GM18499 (cell line): Measurements from ENCODE around the gene AQP2.

ENCODE experiments used
- ATAC-seq: cut with Tn5 transposase; IDR thresholded peaks from one replicate; pipeline ENCODE4 v1.9.1; 2021; ENCODE audit warnings: moderate number of reproducible peaks; ENCODE audit not compliant: insufficient read depth, unreplicated experiment

AQP2 gene

DNA sequence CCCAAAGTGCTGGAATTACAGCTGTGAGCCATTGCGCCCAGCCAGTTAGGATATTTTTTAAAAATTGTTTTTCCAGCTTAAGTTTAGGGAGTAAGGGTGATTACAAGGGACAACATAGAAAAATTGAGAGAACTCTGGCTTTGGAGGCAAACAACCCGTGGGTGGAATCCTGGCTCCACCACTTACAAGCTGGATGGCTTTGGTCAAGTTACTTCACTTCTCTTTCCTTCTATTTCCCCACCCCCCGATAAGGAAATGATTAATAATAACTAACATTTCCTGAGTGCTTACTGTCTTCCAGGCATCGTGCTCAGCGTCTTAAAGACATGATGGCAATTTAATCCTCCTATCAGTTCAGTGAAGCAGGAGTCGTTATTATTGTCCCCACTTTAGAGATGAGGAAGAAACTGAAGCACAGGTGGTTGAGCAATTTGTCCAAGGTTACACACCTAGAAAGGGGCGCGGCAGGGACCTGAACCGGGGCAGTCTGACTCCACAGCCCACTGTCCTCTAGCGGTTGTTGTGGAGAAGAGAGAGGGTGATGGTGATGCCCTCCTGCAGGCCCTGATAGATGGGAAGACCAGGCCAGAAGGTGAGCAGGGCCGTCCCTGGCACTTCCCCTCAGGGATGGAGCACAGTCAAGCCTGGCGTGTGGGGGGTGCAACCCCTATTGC, 30.2 kb upstream of the AQP2 start:
- no peak for ATAC-seq

DNA sequence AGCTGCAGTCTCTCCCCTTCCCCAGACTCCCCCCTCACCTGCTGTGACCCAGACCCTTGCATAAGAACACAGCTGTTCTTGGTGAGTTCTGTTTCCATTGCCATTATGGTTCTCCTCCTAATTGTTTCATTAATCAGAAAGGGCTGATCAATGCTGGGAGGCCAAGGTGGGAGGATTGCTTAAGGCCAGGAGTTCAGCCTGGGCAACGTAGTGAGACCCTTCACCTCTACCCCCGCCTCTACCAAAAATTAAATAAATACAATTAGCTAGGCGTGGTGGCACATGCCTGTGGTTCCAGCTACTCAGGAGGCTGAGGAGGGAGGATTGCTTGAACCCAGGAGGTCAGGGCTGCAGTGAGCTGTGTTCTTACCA, 29.6 kb upstream of the AQP2 start:
- no peak for ATAC-seq

DNA sequence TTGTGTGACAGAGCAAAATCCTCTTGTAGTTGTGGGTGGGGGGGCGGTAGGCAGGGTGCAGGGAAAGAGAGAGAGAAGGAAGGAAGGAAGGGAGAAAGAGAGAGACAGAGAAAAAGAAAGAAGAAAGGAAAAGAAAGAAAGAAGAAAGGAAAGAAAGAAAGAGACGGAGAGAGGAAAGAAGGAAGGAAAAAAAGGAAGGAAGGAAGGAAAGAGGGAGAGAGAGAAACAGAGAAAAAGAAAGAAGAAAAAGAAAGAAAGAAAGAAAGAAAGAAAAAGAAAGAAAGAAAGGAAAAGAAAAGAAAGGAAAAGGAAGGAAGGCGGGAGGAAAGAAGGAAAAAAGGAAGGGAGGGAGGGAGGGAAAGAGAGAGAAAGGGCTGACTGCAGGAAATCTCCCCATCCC, 29.2 kb upstream of the AQP2 start:
- ATAC-seq, result no peak

DNA sequence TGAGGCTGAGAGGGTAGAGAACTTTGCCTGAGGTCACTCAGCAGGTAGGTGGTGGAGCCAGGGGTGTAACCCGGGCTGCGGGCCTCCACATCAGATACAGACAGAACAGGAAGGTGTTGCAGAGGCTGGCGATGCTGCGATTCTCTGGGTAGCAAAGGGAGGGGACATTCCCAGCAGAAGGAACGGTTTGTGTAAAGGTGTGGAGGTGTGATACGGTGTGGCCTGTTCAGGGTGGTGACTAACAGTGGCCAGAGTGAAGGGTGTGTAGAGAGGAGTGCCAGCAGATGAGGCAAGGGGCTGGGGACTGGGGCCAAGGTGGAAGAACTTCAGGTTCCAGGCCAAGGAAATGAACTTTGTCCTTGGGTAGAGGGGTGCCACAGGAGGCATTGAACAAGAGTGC, 28.6 kb upstream of the AQP2 start:
- no peak for ATAC-seq

DNA sequence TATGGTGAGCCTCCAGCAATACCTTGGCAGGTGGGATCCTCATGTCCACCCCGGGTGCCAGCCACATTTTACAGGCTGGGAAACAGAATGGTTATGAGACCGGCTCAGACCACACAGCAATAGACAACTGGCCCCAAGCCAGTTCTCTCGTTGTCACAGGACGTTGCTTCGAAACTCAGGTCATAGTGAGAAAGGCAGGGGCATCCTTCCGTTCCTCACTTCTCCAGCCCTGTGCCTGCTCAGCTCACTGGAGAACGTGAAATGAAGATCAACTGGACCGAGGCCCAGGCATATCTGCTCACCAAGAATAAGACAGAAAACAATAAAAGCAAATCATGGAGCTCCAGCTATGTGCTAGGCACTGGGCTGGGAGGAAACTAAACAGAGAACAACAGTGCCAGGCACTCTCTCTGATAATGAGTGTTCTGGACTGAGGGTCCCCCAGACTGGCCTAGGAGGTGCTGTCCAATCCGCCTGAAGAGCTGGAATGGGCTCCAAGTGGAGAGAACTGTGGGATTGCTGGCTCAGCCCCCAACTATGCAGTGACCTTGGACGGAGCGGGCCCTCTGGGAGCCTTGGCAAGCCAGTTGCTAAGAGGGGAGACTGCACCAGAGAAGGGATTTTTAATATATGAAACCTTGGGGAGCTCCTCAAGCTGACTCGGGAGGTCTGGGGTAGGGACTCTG, 28.0 kb upstream of the AQP2 start:
- ATAC-seq, result no peak

DNA sequence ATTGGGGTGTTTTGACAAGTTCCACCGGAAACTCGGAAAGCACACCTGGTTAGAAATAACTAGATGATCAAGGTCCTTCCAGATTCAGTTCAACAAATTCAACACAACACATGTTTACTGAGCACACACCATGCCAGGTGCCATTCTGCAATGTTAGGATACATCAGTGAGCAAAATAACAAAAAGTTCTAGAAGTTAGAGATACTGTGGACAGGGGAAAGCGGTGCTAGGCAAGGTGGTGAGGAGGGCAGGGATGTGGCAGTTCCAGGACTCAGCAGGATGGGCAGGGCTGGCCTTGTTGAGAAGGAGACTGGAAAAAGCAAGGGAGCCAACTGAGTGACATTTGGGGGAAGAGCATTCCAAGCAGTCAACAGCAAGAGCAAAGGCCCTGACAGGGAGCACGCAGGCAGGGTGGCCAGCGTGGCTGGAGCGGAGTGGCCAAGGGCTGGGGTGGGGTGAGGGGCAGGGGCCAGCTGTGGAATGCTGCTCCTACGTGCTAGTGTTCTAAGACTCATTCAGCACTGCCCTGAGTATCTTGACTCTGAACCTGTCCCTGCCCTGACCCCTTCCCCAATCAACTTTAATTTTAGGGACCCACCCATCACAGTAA, 27.4 kb upstream of the AQP2 start:
- no peak for ATAC-seq

DNA sequence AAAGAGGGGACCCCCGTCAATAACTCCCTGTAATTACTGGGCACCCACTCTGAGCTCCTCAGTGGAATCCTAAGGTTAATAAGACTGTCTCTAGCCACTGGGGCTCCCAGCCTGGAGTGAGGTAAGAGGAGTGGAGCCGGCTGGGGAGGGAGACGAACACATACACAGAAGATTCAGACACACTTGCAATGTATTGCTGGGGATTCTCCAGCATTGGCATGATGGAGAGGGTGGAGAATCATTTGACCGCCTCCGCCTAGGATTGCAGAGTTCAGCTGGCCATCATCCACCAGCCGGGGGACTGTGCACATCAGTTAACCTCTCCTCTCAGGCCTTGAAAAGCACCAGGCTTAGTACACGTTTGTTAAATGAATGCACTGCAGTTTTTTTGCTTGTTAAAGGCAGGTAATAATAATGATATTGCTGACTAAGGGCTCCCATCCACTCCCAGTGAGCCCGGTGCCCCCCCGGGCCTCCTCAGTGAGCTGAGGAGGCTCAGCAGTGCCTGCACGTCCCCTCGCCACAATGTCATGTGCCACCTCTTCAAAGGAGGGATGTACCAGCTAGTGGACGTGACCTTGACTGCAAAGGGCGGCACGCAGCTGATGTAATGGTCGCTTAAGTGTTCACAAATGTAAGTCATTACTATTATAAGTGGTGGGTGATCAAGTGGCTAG, 26.5 kb upstream of the AQP2 start:
- no peak for ATAC-seq

DNA sequence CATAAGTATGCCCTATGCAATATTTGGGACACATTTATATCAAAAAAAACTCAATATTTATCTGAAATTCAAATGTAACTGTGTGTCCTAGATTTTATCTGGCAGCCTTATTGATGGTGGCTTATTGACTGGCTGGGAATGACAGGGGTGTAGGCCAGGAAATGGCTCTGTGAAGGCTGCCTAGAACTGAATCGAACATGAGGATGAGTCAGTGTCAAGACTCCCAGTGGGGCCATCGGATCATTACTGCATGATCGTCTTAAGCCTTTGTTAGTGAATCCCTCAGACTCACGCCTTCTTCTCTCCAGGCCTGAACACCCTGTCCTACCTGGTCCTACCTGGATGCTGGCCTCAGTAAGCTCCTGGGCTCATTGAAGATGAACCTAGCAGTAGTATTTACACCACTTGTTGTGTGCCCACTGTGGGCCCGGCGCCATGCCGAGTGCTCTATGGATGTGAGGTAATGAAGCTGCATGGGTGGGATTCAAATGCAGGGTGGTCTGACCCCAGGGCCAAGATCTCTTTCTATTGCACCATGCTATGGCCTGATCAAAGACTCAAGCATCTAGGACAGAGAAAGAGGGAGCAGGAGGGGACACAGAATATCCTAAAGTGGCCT, 25.8 kb upstream of the AQP2 start:
- ATAC-seq, result no peak

DNA sequence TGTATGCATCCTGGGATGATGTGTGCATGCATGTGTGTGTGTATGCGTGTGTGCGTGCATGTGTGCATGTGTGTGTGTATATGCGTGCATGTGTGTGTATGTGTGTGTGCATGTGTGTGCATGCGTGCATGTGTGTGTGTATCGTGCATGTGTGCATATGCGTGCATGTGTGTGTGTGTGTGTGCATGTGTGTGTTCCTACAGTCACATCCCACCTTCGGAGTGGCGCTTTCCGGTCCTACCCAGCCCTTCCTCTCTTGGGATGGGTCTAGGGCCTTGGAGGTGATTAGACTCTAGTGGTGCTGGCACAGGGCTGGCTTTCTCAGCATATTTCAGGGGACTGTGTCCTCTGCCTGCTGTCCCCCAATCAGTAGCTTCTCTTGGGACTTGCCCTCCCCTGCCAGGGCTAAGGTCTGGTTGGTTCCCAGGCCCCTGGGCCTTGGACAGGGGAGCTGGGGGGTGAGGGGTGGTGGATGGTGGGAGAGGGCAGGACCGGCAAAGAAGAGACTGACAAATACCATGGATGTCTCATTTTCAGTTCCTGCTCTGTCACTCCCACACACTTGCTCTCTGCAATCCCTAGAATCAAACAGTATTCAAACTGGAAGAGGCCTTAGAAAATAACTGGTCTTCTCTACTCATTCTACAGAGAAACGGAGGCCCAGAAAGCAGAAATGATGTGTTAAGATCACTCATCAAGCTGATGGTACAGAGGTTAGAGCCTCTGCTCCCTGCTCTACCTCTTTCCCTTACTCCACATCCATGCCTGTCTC, 24.9 kb upstream of the AQP2 start:
- ATAC-seq, result no peak

DNA sequence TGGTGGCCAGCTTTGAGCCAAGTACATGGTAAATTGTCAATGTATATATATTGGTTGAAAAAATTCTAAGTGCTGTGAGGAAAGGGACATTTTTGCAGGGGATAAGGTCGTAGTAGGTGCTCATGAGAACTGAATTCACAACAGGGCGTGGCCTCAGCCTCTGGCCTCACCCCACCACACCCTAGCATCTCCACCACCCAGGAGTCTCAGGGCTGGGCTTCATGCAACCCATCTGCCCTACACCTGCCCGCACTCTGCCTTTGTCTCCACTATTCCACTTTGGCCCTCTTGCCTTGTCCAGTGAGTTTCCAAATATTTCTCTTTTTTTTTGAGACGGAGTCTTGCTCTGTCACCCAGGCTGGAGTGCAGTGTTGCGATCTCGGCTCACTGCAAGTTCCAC, 22.1 kb upstream of the AQP2 start:
- no peak for ATAC-seq

DNA sequence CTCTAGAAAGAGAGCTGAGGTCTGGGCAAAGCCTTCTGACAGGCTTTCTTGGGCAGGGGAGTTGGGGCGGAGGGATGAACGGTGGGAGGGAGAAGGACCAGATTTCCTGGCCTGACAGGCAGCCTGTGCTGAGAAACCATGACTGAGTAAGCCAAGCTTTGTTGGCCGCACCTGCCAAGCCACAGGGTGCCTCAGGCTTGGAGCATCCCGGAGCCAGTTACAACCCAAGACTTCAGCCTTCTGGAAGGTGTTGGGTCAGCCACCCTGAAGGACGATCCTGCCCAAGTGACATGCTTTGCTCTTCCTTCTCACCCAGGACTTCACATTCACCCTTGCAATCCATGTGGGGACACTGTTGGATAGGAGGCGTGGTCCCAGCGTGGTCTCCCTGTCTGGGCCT, 21.0 kb upstream of the AQP2 start:
- ATAC-seq, result no peak

DNA sequence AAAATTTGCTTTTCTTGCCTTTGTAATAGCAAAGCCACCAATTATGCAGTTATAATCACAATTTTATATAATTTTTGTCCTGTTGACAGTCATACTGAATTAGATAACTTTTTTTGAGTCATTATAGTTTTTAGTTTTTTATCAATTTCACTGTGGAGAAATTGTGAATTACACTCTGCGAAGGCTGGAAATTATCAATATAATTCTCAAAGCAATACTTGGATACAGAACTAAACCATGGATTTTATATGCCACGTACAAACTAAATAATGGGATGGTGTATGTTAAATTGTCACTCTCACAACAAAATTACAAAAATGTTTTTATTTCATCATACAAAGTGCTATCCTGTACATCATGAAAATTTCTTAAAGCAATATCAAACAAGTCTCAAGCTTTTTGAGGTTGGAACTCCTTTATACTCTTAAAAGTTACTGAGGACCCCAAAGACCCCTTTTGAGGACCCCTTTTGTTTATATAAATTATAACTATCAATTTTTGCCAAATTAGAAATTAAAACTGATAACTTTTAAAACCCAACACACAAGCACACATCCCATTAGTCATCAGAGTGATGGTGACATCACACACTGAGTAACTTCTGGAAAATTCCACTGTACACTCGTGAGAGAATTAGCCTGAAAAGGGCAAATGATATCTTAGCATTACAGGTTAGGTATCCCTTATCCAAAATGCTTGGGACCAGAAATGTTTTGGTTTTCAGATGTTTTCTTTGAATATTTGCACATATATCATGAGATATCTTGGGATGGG, 19.8 kb upstream of the AQP2 start:
- no peak for ATAC-seq

DNA sequence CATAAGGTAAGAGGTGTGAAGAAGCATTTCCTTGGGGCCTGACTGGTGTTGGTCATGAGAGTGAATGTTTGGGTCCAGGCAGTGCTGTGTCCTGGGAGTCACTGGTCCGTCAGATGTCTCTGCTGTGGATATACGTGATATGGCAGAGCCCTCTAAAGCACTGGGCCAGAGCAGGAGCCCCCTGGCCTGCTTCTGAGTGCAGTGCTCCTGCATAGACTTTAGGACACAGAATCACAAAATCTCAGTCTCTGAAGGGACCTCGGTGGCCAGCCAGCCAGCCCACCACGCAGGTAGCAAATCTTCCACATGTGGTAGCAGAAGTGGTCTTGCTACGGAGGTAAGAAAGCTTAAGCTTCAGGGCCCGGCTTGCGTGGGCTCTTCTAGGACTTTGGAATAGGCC, 18.5 kb upstream of the AQP2 start:
- no peak for ATAC-seq

DNA sequence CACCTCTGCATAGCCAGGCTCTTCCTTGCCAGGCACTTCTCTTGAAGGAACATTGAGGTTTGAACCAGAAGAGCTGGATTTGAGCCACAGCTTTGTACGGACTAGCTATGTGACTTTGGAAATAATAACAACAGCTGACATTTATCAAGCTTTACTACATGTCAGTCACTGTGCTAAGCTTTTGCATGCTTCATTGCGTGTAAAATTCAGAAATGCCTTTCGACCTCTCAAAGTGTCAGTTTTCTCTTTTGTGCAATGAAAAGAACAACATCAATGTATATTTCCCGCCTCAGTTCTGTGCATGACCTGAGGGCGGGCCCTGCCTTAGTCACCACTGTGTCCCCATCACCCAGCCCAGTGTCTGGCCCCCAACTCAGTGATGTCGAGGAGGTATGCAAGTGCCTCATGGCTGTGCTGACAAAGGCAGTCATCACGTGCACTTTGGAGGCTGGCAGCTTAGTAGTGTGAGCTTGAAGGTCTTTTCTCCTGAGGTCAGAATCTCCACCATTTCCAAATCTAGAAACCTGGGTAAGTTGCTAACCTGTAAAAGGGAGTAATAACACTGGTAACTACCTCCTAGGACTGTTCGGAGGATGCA, 17.9 kb upstream of the AQP2 start:
- ATAC-seq, result no peak

DNA sequence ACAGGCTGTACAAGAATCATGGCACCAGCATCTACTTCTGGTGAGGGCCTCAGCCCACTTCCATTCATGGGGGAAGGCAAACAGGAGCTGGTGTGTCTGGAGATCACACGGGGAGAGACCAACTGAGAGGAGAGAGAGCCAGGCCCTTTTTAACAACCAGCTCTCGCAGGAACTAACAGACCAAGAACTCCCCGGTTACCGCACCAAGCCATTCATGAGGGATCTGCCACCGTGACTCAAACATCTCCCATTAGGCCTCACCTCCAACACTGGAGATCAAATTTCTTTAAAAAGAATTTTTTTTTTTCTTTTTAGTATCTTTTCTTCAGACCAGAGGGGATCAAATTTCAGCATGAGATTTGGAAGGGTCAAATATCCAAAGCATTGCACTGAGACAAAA, 16.7 kb upstream of the AQP2 start:
- no peak for ATAC-seq

DNA sequence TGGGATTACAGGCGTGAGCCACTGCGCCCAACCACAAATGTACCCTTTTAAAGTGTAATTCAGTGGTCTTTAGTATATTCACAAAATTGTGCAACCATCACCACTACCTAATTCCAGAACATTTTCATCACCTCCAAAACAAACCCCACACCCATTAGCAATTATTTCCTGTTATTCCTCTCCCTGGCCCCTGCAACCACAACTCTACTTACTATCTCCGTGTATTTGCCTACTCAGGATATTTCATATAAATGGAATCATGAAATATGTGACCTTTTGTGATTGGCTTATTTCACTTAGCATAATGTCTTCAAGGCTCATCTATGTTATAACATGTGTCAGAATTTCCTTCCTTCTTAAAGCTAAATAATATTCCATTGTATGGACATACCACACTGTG, 16.0 kb upstream of the AQP2 start:
- no peak for ATAC-seq

DNA sequence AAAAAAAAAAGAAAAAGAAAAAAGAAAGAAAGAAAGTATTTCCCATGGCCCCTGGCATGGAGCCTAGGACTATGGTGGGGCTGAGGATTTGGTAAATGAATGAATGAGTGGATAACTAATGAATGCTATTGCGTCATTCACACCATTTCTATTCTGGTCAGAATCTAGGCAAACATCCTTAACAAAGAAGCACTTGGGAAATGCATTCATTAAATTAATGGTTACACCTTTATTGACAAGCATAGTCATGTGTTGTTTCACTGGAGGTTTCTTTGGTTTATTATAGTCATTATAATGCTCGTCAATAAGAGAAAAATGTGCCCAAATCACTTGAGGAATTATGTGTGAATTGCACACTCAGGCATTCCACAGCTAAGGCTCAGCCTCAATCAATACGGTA, 13.6 kb upstream of the AQP2 start:
- ATAC-seq, result no peak

DNA sequence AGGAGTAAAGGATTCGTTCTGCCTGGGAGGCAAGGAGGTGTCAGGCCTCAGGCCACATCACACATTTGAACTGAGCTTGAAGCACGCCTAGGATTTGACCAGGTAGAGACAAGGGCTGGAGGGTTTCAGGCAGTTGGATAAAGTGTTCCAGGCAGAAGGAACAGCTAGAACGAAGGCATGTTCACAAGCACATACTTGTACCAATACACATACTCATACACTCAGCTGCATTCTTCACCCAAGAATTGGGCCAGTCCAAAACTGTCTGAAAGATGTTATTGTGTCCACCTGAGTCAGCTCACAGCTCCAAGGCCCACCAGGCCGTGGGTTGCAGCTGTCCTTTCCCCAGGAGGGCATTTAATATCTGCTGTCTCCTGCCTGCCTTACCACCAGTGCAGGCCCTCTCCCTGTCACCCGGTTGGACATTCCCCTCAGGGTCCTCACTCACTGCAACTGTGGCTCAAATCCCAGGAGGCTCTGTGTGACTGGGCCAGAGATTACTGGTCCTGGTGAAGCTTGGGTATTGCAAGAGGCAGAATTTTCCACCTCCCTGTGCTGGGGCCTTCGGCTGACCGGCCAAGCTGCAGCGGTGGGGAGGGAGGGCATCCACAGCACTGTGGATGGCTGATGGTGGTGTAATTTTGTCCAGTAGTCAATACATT, 12.8 kb upstream of the AQP2 start:
- no peak for ATAC-seq

DNA sequence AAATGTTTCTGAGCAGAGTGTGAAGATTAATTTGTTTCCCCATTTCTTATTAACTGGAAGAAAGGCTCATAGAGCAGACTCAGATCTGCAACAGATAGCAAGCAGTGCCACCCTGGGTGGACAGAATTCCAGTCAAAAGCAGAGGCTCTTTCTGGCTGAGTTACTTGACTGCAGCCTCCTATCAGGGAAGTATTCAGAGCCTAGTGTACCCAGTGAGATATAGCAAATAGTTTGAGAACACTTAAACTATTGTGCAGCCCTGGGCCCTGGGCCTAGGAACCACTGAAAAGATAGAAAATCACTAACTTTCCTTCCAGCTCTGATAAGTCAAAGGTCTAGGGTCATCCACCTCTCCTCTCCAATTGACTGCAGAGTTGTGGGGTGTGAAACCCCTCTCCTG, 11.2 kb upstream of the AQP2 start:
- no peak for ATAC-seq
